ENCODE measurements around the gene LYRM4.

DNA sequence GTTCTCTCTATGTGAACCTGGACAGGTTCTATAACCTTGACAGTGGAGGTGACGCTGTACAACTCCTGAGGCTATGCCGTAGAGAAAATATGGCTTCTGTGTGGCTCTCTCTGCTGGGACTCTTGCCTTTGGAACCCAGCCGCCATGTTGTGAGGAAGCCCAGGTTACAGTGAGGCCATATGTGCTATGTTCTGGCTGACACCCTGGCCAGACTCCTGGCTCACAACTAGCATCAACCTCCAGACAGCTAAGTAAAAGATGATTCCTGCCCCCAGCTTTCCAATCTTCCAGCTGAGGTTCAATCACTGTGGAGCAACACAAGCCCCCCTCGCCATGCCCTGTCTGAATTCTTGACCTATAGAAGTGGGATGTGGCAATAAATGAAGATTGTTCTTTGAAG, 118.6 kb downstream of the LYRM4 start:
- TF ChIP-seq POLR2AphosphoS5 (IDR thresholded peaks at IDR 0.05; ENCODE audit: low read depth, low read length) (no peak), REST (IDR thresholded peaks at IDR 0.05; ENCODE audit: insufficient read depth in 1 of 2, low read depth in 2 of 2, low read length in 2 of 2) (no peak), TAF1 (IDR thresholded peaks at IDR 0.05; ENCODE audit: borderline replicate concordance, insufficient read depth, low read length) (no peak), SIN3A (IDR thresholded peaks at IDR 0.05; ENCODE audit: borderline replicate concordance, insufficient read depth, low read length) (no peak), FOXP2 (optimal IDR thresholded peaks at IDR 0.05; ENCODE audit: borderline replicate concordance, extremely low read depth, extremely low read length, insufficient read depth) (no peak)
